Measurements from ENCODE around the gene SPTBN2. TPM values are rescaled to one million over a fixed set of nuclear protein-coding genes. Genes with fewer than 3 reads are reported as not detected.

The SPTBN2 gene
- total RNA-seq, 1 donor from 2014 or later, result 0.39 TPM

GRCh38 chr11:66686100-66686785, 42.8 kb downstream of the SPTBN2 start:
- intact Hi-C loops (cut with micrococcal nuclease), result no loop called here

GRCh38 chr11:66685276-66686099, 43.5 kb downstream of the SPTBN2 start:
- intact Hi-C loops (cut with micrococcal nuclease), result no loop called here

GRCh38 chr11:66684635-66685034, 44.4 kb downstream of the SPTBN2 start:
- intact Hi-C loops (cut with micrococcal nuclease), result no loop called here

GRCh38 chr11:66683877-66684276, 45.1 kb downstream of the SPTBN2 start:
- intact Hi-C loops (cut with micrococcal nuclease), result no loop called here

GRCh38 chr11:66680966-66681645, 47.9 kb downstream of the SPTBN2 start:
- intact Hi-C loops (cut with micrococcal nuclease), result no loop called here

- intact Hi-C loops (cut with micrococcal nuclease), result loop anchor here (1.0 kb wide), 13 partner anchors 39 to 269 kb away; partner anchors contain the start of genes ACTN3, BBS1, CCDC87 and CCS
Observed at GRCh38 chr11:66677599-66678375, 51.2 kb downstream of the SPTBN2 start, which contains the start of gene RBM4B. Gene RBM4B (minus strand): TSS chr11:66677887. CDS start chr11:66677079, 808 bp downstream.

GRCh38 chr11:66676931-66677598, 52.0 kb downstream of the SPTBN2 start:
- intact Hi-C loops (cut with micrococcal nuclease), result loop anchor here (1.0 kb wide), 2 partner anchors 39 to 166 kb away; partner anchors contain the start of genes RBM4 and RCE1

GRCh38 chr11:66676282-66676919, 52.6 kb downstream of the SPTBN2 start:
- intact Hi-C loops (cut with micrococcal nuclease), result no loop called here

GRCh38 chr11:66674964-66675602, 53.9 kb downstream of the SPTBN2 start:
- intact Hi-C loops (cut with micrococcal nuclease), result no loop called here

GRCh38 chr11:66670816-66671215, 58.2 kb downstream of the SPTBN2 start:
- intact Hi-C loops (cut with micrococcal nuclease), result no loop called here

GRCh38 chr11:66665369-66665768, 63.6 kb downstream of the SPTBN2 start:
- intact Hi-C loops (cut with micrococcal nuclease), result no loop called here

GRCh38 chr11:66663741-66664296, 65.2 kb downstream of the SPTBN2 start:
- intact Hi-C loops (cut with micrococcal nuclease), result loop anchor here (2.0 kb wide), 1 partner anchor 15 kb away; no protein-coding TSS in a partner anchor

GRCh38 chr11:66659763-66660162, 69.3 kb downstream of the SPTBN2 start:
- intact Hi-C loops (cut with micrococcal nuclease), result no loop called here

- intact Hi-C loops (cut with micrococcal nuclease), result no loop called here
Observed at GRCh38 chr11:66653123-66653522, 75.9 kb downstream of the SPTBN2 start.

- intact Hi-C loops (cut with micrococcal nuclease), result no loop called here
Observed at GRCh38 chr11:66652651-66653050, 76.4 kb downstream of the SPTBN2 start.

- intact Hi-C loops (cut with micrococcal nuclease), result no loop called here
Observed at GRCh38 chr11:66651016-66651415, 78.0 kb downstream of the SPTBN2 start.

GRCh38 chr11:66649903-66650302, 79.1 kb downstream of the SPTBN2 start:
- intact Hi-C loops (cut with micrococcal nuclease), result loop anchor here (2.0 kb wide), 1 partner anchor 13 kb away; no protein-coding TSS in a partner anchor

GRCh38 chr11:66646828-66647227, 82.2 kb downstream of the SPTBN2 start:
- intact Hi-C loops (cut with micrococcal nuclease), result no loop called here

Measured in T-helper 1 cell treated with Interleukin-12 subunit alpha and Interleukin-12 subunit beta and Interleukin-4 antibody, amounts not matched to agents 30 ng/mL and 1 ng/mL, for 36 hours (primary cell).